RWPE2 (cell line): ENCODE measurements around the gene ASB11.

Experiments used
- ATAC-seq: fragments of 200-7000 bp; cut with Tn5 transposase; 3 replicates; pipeline ENCODE4 v1.9.1; 2021; ENCODE audit warnings: low read depth
- DNase-seq: peaks from one replicate; pipeline ENCODE4 v3.0.0-alpha.2; 2020; ENCODE audit warnings: low spot score
- H3K27ac ChIP-seq: fragments of 450-650 bp; 2 replicates; pipeline ENCODE4 v1.5.1; 2017; ENCODE audit warnings: mild to moderate bottlenecking; ENCODE audit not compliant: poor library complexity, severe bottlenecking
- H3K27me3 ChIP-seq: fragments of 250-450 bp; sonication (Bioruptor Pico); 2 replicates; pipeline ENCODE4 v1.5.1; 2021; ENCODE audit warnings: mild to moderate bottlenecking, moderate library complexity; ENCODE audit not compliant: insufficient read depth, poor library complexity, severe bottlenecking
- H3K36me3 ChIP-seq: fragments of 250-450 bp; sonication (Bioruptor Pico); 2 replicates; pipeline ENCODE4 v1.5.1; 2020; ENCODE audit warnings: low read depth, mild to moderate bottlenecking, moderate library complexity
- H3K4me1 ChIP-seq: fragments of 250-450 bp; sonication (Bioruptor Pico); 2 replicates; pipeline ENCODE4 v1.5.1; 2021; ENCODE audit warnings: mild to moderate bottlenecking, moderate library complexity; ENCODE audit not compliant: insufficient read depth, poor library complexity, severe bottlenecking
- H3K4me3 ChIP-seq: fragments of 250-450 bp; sonication (Bioruptor Pico); 2 replicates; pipeline ENCODE4 v1.5.1; 2021; ENCODE audit warnings: mild to moderate bottlenecking, moderate library complexity; ENCODE audit not compliant: severe bottlenecking
- H3K9me3 ChIP-seq: fragments of 250-450 bp; sonication (Bioruptor Pico); 2 replicates; pipeline ENCODE4 v1.5.1; 2021; ENCODE audit warnings: mild to moderate bottlenecking, moderate library complexity; ENCODE audit not compliant: severe bottlenecking
- TF ChIP-seq, protein P1 (sequence below): fragments of 450-650 bp; IDR thresholded peaks from one replicate; pipeline ENCODE4 v1.5.1; 2017; ENCODE audit warnings: mild to moderate bottlenecking, moderate library complexity; ENCODE audit not compliant: poor library complexity, severe bottlenecking

The ASB11 gene

GRCh38 chrX:15242899-15243555 lies 72.4 kb downstream of the ASB11 start:
- Histone ChIP-seq H3K4me1 (no peaks in the 10 kb centered on the region), H3K36me3 (no peaks in the 10 kb centered on the region), H3K27ac (no peak overlapping the region), H3K27me3 (no peaks in the 10 kb centered on the region), H3K9me3 (no peaks in the 10 kb centered on the region), H3K4me3 (no peak overlapping the region)
- no peak for DNase-seq
- ATAC-seq: no peak
- TF ChIP-seq, protein P1, sequence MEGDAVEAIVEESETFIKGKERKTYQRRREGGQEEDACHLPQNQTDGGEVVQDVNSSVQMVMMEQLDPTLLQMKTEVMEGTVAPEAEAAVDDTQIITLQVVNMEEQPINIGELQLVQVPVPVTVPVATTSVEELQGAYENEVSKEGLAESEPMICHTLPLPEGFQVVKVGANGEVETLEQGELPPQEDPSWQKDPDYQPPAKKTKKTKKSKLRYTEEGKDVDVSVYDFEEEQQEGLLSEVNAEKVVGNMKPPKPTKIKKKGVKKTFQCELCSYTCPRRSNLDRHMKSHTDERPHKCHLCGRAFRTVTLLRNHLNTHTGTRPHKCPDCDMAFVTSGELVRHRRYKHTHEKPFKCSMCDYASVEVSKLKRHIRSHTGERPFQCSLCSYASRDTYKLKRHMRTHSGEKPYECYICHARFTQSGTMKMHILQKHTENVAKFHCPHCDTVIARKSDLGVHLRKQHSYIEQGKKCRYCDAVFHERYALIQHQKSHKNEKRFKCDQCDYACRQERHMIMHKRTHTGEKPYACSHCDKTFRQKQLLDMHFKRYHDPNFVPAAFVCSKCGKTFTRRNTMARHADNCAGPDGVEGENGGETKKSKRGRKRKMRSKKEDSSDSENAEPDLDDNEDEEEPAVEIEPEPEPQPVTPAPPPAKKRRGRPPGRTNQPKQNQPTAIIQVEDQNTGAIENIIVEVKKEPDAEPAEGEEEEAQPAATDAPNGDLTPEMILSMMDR: peak; percentile 66

DNA sequence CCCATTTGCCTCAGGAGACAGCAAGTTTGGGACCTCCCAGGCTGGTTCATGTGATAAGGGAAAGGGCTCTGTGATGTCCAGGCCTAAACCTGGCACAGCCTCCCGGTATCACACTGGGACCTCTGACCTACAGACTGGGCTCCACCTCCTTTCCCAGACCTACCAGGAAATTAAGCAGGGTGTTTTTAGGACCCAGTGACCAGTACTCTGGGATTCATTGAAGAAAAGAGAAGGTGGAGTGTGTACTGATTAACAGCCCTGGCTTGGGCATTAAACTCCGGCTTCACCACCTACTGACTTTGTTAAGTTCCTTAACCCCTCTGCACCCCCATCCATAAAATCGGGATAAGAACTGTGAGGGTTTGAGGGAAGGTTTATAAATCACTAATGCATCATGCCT lies 74.1 kb downstream of the ASB11 start:
- no peak overlapping the region for H3K4me3 ChIP-seq
- H3K27me3 ChIP-seq: no peaks in the 10 kb centered on the region
- H3K4me1 ChIP-seq: no peaks in the 10 kb centered on the region
- DNase-seq (no peak), ATAC-seq (no peak)
- H3K27ac ChIP-seq: no peak overlapping the region
- TF ChIP-seq, protein P1: no peak
- H3K9me3 ChIP-seq: no peaks in the 10 kb centered on the region
- no peaks in the 10 kb centered on the region for H3K36me3 ChIP-seq

- no peaks in the 10 kb centered on the region for H3K4me1 ChIP-seq
- no peak for ATAC-seq
These were observed 75.0 kb downstream of the ASB11 start for GRCh38 chrX:15240414-15240813.

DNA sequence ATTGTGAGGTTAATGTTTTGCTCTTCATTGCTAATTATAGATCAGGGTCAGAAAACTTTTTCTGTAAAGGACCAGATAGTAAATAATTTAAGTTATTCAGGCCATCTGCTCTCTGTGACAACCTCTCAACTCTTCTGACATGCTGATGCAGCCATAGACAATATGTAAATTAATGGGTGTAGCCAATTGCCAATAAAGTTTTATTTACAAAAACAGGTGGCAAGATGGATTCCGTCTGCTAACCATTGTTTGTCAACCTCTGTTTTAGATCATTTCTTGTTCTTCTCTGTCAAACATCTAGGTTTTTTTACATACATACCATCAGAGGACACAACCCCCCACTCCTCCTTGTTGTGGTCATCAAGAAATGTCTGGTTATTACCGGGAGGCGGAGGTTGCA lies 79.3 kb downstream of the ASB11 start:
- Histone ChIP-seq H3K4me1 (no peaks in the 10 kb centered on the region), H3K27ac (no peak overlapping the region), H3K4me3 (no peak overlapping the region), H3K9me3 (no peaks in the 10 kb centered on the region), H3K27me3 (no peaks in the 10 kb centered on the region), H3K36me3 (no peaks in the 10 kb centered on the region)
- ATAC-seq (no peak), DNase-seq (no peak)
- TF ChIP-seq, protein P1: no peak

More at GRCh38 chrX:15240414-15240813, 75.0 kb downstream of the ASB11 start:
- TF ChIP-seq, protein P1: no peak
- DNase-seq: no peak
- no peak overlapping the region for H3K4me3 ChIP-seq
- H3K36me3 ChIP-seq: no peaks in the 10 kb centered on the region
- H3K9me3 ChIP-seq: no peaks in the 10 kb centered on the region
- H3K27me3 ChIP-seq: no peaks in the 10 kb centered on the region
- H3K27ac ChIP-seq: no peak overlapping the region

DNA sequence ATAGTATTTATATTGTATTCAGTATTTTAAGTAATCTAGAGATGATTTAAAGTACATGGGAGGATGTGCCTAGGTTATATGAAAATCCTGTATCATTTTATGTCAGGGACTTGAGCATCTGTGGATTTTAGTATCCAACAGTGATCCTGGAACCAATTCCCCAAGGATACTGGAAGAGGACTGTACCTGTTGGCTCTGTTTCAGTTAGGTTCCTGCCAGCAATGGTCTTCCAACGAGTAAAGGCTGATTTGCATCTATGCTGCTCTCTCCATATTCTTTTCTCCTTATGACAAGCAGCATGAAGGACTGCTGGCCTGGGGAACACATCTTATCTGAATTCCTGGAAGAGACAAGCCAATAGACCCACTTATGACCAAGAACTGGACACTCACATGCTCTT lies 80.4 kb downstream of the ASB11 start:
- no peak for DNase-seq
- H3K4me3 ChIP-seq: no peak overlapping the region
- H3K4me1 ChIP-seq: no peaks in the 10 kb centered on the region
- H3K27me3 ChIP-seq: no peaks in the 10 kb centered on the region
- no peaks in the 10 kb centered on the region for H3K36me3 ChIP-seq
- ATAC-seq: no peak
- TF ChIP-seq, protein P1: no peak
- no peak overlapping the region for H3K27ac ChIP-seq
- H3K9me3 ChIP-seq: no peaks in the 10 kb centered on the region
